SK-N-SH (cell line): Measurements from ENCODE around the gene CEBPG. TPM values are rescaled to one million over a fixed set of nuclear protein-coding genes. Genes with fewer than 3 reads are reported as not detected.

Experiments
- CTCF ChIA-PET: fragments of 300-600, 350-600 bp; formaldehyde crosslinking; extraction: SDS; loops from one replicate; lab custom pipeline; 2021; lab: Yijun Ruan, JAX
- POLR2A ChIA-PET: fragments of 350-600 bp; sonication (Branson Sonifier 250); formaldehyde crosslinking; extraction: SDS; loops from one replicate; lab custom pipeline; 2020; ENCODE audit warnings: antibody characterized with exemption, inconsistent platforms; lab: Yijun Ruan, JAX
- DNase-seq: peaks from one replicate; pipeline ENCODE4 v3.0.0; 2012
- H2AFZ ChIP-seq: fragments of 200-600 bp; sonication (generic); 2 replicates; pipeline ENCODE4 v1.8.1; 2016; ENCODE audit warnings: antibody characterized with exemption, mild to moderate bottlenecking, low read depth
- H3F3A ChIP-seq: fragments of 200-600 bp; sonication (generic); replicated peaks from 2 replicates; pipeline ENCODE3; 2016; ENCODE audit warnings: antibody characterized with exemption, mild to moderate bottlenecking; ENCODE audit not compliant: insufficient read depth
- H3K27ac ChIP-seq, 2 experiments: fragments of 200-500 bp in 1 of 2; fragments of 200-600 bp in 1 of 2; sonication (Bioruptor generic) in 1 of 2; sonication (generic), shearing (Covaris generic) in 1 of 2; 2 replicates each; pipeline versions ENCODE4 v1.5.1 to v1.6.1; 2014 to 2016; ENCODE audit warnings: low read depth in 2 of 2, inconsistent platforms in 1 of 2, low read length in 1 of 2, mild to moderate bottlenecking in 1 of 2, mixed read lengths in 1 of 2
- H3K27me3 ChIP-seq: fragments of 200-600 bp; sonication (generic), shearing (Covaris generic); 2 replicates; pipeline ENCODE4 v1.6.1; 2016; ENCODE audit warnings: mixed run types; ENCODE audit not compliant: insufficient read depth
- H3K36me3 ChIP-seq, 2 experiments: fragments of 200-500 bp in 1 of 2; fragments of 200-600 bp in 1 of 2; sonication (Bioruptor generic) in 1 of 2; sonication (generic) in 1 of 2; replicated peaks in 1 of 2; 2 replicates each; pipeline versions ENCODE3 to v1.5.1; 2014 to 2016; ENCODE audit warnings: low read length in 1 of 2, mild to moderate bottlenecking in 1 of 2; ENCODE audit not compliant: insufficient read depth in 2 of 2, control insufficient read depth in 1 of 2
- H3K4me1 ChIP-seq, 2 experiments: fragments of 200-500 bp in 1 of 2; fragments of 200-600 bp in 1 of 2; sonication (Bioruptor generic) in 1 of 2; sonication (generic), shearing (Covaris generic) in 1 of 2; 2 replicates each; pipeline versions ENCODE4 v1.5.1 to v1.6.1; 2014 to 2016; ENCODE audit warnings: low read depth in 1 of 2, low read length in 1 of 2, mixed run types in 1 of 2; ENCODE audit not compliant: insufficient read depth in 2 of 2, control insufficient read depth in 1 of 2
- H3K4me2 ChIP-seq: fragments of 200-600 bp; sonication (generic), shearing (Covaris generic); 2 replicates; pipeline ENCODE4 v1.6.1; 2017; ENCODE audit warnings: mixed run types
- H3K4me3 ChIP-seq, 2 experiments: fragments of 200-500 bp in 1 of 2; fragments of 200-600 bp in 1 of 2; sonication (Bioruptor generic) in 1 of 2; sonication (generic), shearing (Covaris generic) in 1 of 2; 2 replicates each; pipeline versions ENCODE4 v1.5.1 to v1.8.1; 2014 to 2016; ENCODE audit warnings: low read depth in 2 of 2, inconsistent platforms in 1 of 2, low read length in 1 of 2, mild to moderate bottlenecking in 1 of 2, mixed read lengths in 1 of 2, moderate library complexity in 1 of 2
- H3K79me2 ChIP-seq: fragments of 200-600 bp; sonication (generic); 2 replicates; pipeline ENCODE4 v1.8.1; 2017; ENCODE audit warnings: mild to moderate bottlenecking; ENCODE audit not compliant: insufficient read depth
- H3K9ac ChIP-seq: fragments of 200-600 bp; sonication (generic); 2 replicates; pipeline ENCODE4 v1.6.1; 2017; ENCODE audit warnings: mixed run types
- H3K9me2 ChIP-seq: fragments of 200-600 bp; sonication (generic); 2 replicates; pipeline ENCODE4 v1.6.1; 2017; ENCODE audit warnings: mixed run types
- H3K9me3 ChIP-seq: fragments of 200-600 bp; sonication (generic); 2 replicates; pipeline ENCODE4 v1.6.1; 2017; ENCODE audit warnings: mixed run types, mild to moderate bottlenecking, moderate library complexity
- H4K20me1 ChIP-seq: fragments of 200-600 bp; sonication (generic); 2 replicates; pipeline ENCODE4 v1.6.1; 2017; ENCODE audit warnings: mild to moderate bottlenecking, mixed run types; ENCODE audit not compliant: insufficient read depth
- CHD2 ChIP-seq: fragments of 150-350 bp; IDR thresholded peaks from 2 replicates; pipeline ENCODE4 v1.6.1; 2018; ENCODE audit warnings: low read length; ENCODE audit not compliant: partially characterized antibody
- ELF1 ChIP-seq: IDR thresholded peaks from 2 replicates; pipeline ENCODE4 v1.4.0; 2012
- EZH2phosphoT487 ChIP-seq: fragments of 200-600 bp; sonication (generic); IDR thresholded peaks from 2 replicates; pipeline ENCODE4 v1.6.1; 2017; ENCODE audit warnings: low read depth, mixed run types, mild to moderate bottlenecking, antibody characterized with exemption, moderate library complexity, borderline replicate concordance
- FOSL2 ChIP-seq: IDR thresholded peaks from 2 replicates; pipeline ENCODE4 v1.4.0; 2012; ENCODE audit warnings: low read depth, mild to moderate bottlenecking, moderate library complexity, borderline replicate concordance
- FOXM1 ChIP-seq: IDR thresholded peaks from 2 replicates; pipeline ENCODE4 v1.4.0; 2012; ENCODE audit warnings: low read depth, mild to moderate bottlenecking
- GABPA ChIP-seq: IDR thresholded peaks from 2 replicates; pipeline ENCODE4 v1.4.0; 2012; ENCODE audit warnings: low read depth, mild to moderate bottlenecking
- MEF2A ChIP-seq: IDR thresholded peaks from 2 replicates; pipeline ENCODE4 v1.4.0; 2012; ENCODE audit warnings: low read depth, borderline replicate concordance
- NRF1 ChIP-seq: IDR thresholded peaks from 2 replicates; pipeline ENCODE4 v1.6.1; 2012; ENCODE audit warnings: low read depth, mild to moderate bottlenecking, low read length
- POLR2AphosphoS5 ChIP-seq: IDR thresholded peaks from 2 replicates; pipeline ENCODE4 v1.6.1; 2012; ENCODE audit warnings: low read depth, low read length
- RAD21 ChIP-seq: IDR thresholded peaks from 2 replicates; pipeline ENCODE4 v1.6.1; 2012; ENCODE audit warnings: mild to moderate bottlenecking, low read length
- RFX5 ChIP-seq: IDR thresholded peaks from 2 replicates; pipeline ENCODE4 v1.6.1; 2012; ENCODE audit warnings: mild to moderate bottlenecking, improper control_type of control experiment, low read length
- RXRA ChIP-seq: IDR thresholded peaks from 2 replicates; pipeline ENCODE4 v1.4.0; 2012; ENCODE audit warnings: low read depth, mild to moderate bottlenecking, borderline replicate concordance
- TAF1 ChIP-seq: IDR thresholded peaks from 2 replicates; pipeline ENCODE4 v1.6.1; 2012; ENCODE audit warnings: low read depth, mild to moderate bottlenecking, low read length, moderate library complexity, borderline replicate concordance
- YY1 ChIP-seq: IDR thresholded peaks from 2 replicates; pipeline ENCODE4 v1.4.0; 2012; ENCODE audit warnings: low read depth, mild to moderate bottlenecking
- WGBS: methylation state at CpG from one replicate; pipeline ENCODE4 v1.1.6; 2017; ENCODE audit warnings: low lambda C conversion rate; 5-methylcytosine and 5-hydroxymethylcytosine counted together
- polyA plus RNA-seq, 3 experiments: library from polyadenylated mRNA; depleted of rRNA; stranded (reverse); fragments of >200 nt; gene quantifications; 2 replicates each; pipeline ENCODE4 v1.2.3, GENCODE V29; 2012
- TF ChIP-seq, protein P1 (sequence below): IDR thresholded peaks from 2 replicates; pipeline ENCODE4 v1.6.1; 2012; ENCODE audit warnings: mild to moderate bottlenecking, low read depth, low read length, moderate library complexity
- TF ChIP-seq, protein P2 (sequence below): fragments of 150-350 bp; IDR thresholded peaks from 2 replicates; pipeline ENCODE4 v1.6.1; 2017; ENCODE audit warnings: antibody characterized with exemption, low read length, low read depth, borderline replicate concordance
- TF ChIP-seq, protein P3 (sequence below): IDR thresholded peaks from 2 replicates; pipeline ENCODE4; 2012

CEBPG gene
- polyA plus RNA-seq, 1 of the 3 experiments (the other 2 are of a cell fraction): 9.1 TPM

DNA sequence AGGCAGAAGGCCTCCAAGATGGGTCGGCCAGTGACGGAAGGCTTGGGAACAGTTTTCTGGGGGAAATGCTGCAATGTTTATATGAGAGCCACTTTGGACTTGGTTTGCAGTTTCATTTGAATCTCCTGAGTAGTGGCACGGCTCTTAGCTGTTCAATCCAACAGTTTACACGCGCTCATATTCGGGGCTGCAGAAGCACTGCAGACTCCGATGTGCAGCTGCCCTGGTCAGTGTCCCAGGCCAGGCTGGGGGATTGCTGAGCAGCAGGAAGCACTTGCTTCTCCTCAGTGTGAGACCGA lies 31.7 kb downstream of the CEBPG start (continued):
- TF ChIP-seq, protein P1, sequence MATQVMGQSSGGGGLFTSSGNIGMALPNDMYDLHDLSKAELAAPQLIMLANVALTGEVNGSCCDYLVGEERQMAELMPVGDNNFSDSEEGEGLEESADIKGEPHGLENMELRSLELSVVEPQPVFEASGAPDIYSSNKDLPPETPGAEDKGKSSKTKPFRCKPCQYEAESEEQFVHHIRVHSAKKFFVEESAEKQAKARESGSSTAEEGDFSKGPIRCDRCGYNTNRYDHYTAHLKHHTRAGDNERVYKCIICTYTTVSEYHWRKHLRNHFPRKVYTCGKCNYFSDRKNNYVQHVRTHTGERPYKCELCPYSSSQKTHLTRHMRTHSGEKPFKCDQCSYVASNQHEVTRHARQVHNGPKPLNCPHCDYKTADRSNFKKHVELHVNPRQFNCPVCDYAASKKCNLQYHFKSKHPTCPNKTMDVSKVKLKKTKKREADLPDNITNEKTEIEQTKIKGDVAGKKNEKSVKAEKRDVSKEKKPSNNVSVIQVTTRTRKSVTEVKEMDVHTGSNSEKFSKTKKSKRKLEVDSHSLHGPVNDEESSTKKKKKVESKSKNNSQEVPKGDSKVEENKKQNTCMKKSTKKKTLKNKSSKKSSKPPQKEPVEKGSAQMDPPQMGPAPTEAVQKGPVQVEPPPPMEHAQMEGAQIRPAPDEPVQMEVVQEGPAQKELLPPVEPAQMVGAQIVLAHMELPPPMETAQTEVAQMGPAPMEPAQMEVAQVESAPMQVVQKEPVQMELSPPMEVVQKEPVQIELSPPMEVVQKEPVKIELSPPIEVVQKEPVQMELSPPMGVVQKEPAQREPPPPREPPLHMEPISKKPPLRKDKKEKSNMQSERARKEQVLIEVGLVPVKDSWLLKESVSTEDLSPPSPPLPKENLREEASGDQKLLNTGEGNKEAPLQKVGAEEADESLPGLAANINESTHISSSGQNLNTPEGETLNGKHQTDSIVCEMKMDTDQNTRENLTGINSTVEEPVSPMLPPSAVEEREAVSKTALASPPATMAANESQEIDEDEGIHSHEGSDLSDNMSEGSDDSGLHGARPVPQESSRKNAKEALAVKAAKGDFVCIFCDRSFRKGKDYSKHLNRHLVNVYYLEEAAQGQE: no peak
- TF ChIP-seq GABPA (no peak), MEF2A (no peak), YY1 (no peak)
- TF ChIP-seq, protein P2, sequence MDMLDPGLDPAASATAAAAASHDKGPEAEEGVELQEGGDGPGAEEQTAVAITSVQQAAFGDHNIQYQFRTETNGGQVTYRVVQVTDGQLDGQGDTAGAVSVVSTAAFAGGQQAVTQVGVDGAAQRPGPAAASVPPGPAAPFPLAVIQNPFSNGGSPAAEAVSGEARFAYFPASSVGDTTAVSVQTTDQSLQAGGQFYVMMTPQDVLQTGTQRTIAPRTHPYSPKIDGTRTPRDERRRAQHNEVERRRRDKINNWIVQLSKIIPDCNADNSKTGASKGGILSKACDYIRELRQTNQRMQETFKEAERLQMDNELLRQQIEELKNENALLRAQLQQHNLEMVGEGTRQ: no peak

DNA sequence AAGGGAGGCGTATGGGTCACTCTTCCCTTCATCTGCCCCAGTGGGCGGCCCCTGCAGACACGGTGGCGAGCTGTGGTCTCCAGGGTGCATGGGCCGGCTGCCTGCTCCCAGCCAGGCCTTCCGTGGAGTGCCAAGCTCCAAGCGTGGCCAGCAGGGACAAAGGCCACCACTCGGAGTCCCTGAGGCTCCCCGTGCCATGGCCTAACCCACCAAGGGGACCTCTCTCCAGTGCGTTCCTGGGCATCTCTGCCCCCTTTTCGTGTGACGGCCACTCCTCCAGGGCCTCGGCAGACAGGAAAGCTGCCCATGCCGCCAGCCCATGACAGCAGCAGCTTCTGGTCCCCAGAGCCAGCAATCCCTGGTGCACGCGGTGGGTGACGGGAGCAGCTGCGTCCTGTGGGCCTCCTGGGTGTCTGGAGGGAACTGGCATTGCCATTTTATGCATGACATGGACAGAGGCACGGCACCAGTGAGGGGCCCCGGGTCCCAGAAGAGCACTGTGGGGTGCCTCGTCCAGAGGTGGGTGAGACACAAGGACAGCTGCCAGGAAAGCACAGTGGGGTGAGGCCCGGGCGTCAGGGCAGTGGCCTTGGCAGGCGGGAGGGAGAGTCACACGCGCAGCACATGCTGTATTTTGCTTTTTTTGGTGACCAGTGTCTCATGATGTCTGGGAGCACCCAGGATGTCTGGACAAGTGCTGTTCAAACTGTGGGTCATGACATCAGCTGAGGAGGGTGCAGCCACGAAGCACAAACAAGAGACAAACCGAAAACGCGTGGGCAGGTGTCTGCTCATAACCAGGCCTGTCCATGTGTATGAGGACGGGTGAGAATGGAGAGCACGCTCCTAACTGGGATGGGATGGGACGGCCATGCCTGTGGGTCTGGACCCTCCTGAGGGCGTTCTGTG lies 32.3 kb downstream of the CEBPG start:
- H3K4me1 ChIP-seq: peaks cover 0 to 24% of the 10 kb centered on the region in 2 experiments; a peak in 1 of 4 replicates
- no peak overlapping the region for H3K4me3 ChIP-seq
- no peaks in the 10 kb centered on the region for H3K79me2 ChIP-seq
- POLR2A ChIA-PET: interaction anchor here (1.2 kb wide), 1 partner anchor 17 kb away, joined by 3 read pairs; no protein-coding TSS in a partner anchor
- CTCF ChIA-PET: interaction anchor here (0.6 to 22.5 kb wide), 48 partner anchors 12 to 1307 kb away, joined by 3 to 511 read pairs (median 5); partner anchors contain the start of genes CEBPA and SLC7A10
- H3K36me3 ChIP-seq: no peaks in the 10 kb centered on the region
- no peak overlapping the region for H3K4me2 ChIP-seq
- no peaks in the 10 kb centered on the region for H3F3A ChIP-seq
- H4K20me1 ChIP-seq: no peaks in the 10 kb centered on the region
- no peak overlapping the region for H2AFZ ChIP-seq
- no peak overlapping the region for H3K9ac ChIP-seq
- no peaks in the 10 kb centered on the region for H3K9me3 ChIP-seq
- DNase-seq: peak; percentile 27
- H3K27me3 ChIP-seq: no peaks in the 10 kb centered on the region
- WGBS: 87% methylated on average over 13 of the region's 34 CpGs
- H3K9me2 ChIP-seq: no peaks in the 10 kb centered on the region
- no peak overlapping the region for H3K27ac ChIP-seq
- no peak for TF ChIP-seq TAF1
- no peak for TF ChIP-seq CHD2
- TF ChIP-seq FOXM1: no peak
- no peak for TF ChIP-seq RAD21
- TF ChIP-seq GABPA: no peak
- TF ChIP-seq MEF2A: no peak
- TF ChIP-seq, protein P2: no peak
- TF ChIP-seq RFX5: no peak
- no peak for TF ChIP-seq POLR2AphosphoS5
- TF ChIP-seq EZH2phosphoT487: no peak
- TF ChIP-seq RXRA: no peak
- TF ChIP-seq FOSL2: no peak
- TF ChIP-seq NRF1: no peak
- TF ChIP-seq ELF1: no peak
- TF ChIP-seq, protein P3, sequence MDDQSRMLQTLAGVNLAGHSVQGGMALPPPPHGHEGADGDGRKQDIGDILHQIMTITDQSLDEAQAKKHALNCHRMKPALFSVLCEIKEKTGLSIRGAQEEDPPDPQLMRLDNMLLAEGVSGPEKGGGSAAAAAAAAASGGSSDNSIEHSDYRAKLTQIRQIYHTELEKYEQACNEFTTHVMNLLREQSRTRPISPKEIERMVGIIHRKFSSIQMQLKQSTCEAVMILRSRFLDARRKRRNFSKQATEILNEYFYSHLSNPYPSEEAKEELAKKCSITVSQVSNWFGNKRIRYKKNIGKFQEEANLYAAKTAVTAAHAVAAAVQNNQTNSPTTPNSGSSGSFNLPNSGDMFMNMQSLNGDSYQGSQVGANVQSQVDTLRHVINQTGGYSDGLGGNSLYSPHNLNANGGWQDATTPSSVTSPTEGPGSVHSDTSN: no peak
